ENCODE measurements around the gene KLHL29.

Gene KLHL29

GRCh38 chr2:23651187-23652080 is 266.5 kb downstream of the KLHL29 start:
- Histone ChIP-seq H3K36me3 (ENCODE audit: insufficient read depth, low read length) (no peaks in the 10 kb centered on the region), H3K27me3 (ENCODE audit: insufficient read depth, low read length, poor library complexity, severe bottlenecking) (no peaks in the 10 kb centered on the region), H3K9ac (ENCODE audit: low read depth, low read length, poor library complexity, severe bottlenecking) (no peak overlapping the region), H2AFZ (ENCODE audit: low read length) (no peak overlapping the region), H3K4me3 (ENCODE audit: low read length, poor library complexity, severe bottlenecking) (no peak overlapping the region), H4K20me1 (ENCODE audit: insufficient read depth, low read length, poor library complexity, severe bottlenecking) (no peaks in the 10 kb centered on the region), H3K4me2 (ENCODE audit: low read depth, low read length, poor library complexity, severe bottlenecking) (no peak overlapping the region), H3K9me2 (replicated peaks; ENCODE audit: low read depth, low read length) (no peaks in the 10 kb centered on the region), H3F3A (ENCODE audit: low read depth) (no peaks in the 10 kb centered on the region), H3K79me2 (ENCODE audit: insufficient read depth, low read length) (no peaks in the 10 kb centered on the region), H3K9me3 (ENCODE audit: insufficient read depth, low read depth, low read length) (no peaks in the 10 kb centered on the region), H3K4me1 (ENCODE audit: insufficient read depth, low read length, poor library complexity, severe bottlenecking) (peaks cover 10% of the 10 kb centered on the region)
- no peak for TF ChIP-seq EZH2phosphoT487 (IDR thresholded peaks at IDR 0.05; ENCODE audit: borderline replicate concordance)
- TF ChIP-seq CTCF (conservative IDR thresholded peaks at IDR 0.05; ENCODE audit: low read length), result no peak

- Histone ChIP-seq H3K9me2 (replicated peaks; ENCODE audit: low read depth, low read length) (no peaks in the 10 kb centered on the region), H3F3A (ENCODE audit: low read depth) (no peaks in the 10 kb centered on the region), H2AFZ (ENCODE audit: low read length) (no peak overlapping the region), H3K9ac (ENCODE audit: low read depth, low read length, poor library complexity, severe bottlenecking) (no peak overlapping the region), H3K9me3 (ENCODE audit: insufficient read depth, low read depth, low read length) (no peaks in the 10 kb centered on the region), H3K4me1 (ENCODE audit: insufficient read depth, low read length, poor library complexity, severe bottlenecking) (peaks cover 10% of the 10 kb centered on the region), H3K4me2 (ENCODE audit: low read depth, low read length, poor library complexity, severe bottlenecking) (no peak overlapping the region), H3K27me3 (ENCODE audit: insufficient read depth, low read length, poor library complexity, severe bottlenecking) (no peaks in the 10 kb centered on the region), H4K20me1 (ENCODE audit: insufficient read depth, low read length, poor library complexity, severe bottlenecking) (no peaks in the 10 kb centered on the region), H3K4me3 (ENCODE audit: low read length, poor library complexity, severe bottlenecking) (no peak overlapping the region), H3K79me2 (ENCODE audit: insufficient read depth, low read length) (no peaks in the 10 kb centered on the region), H3K36me3 (ENCODE audit: insufficient read depth, low read length) (no peaks in the 10 kb centered on the region)
- TF ChIP-seq EZH2phosphoT487 (IDR thresholded peaks at IDR 0.05; ENCODE audit: borderline replicate concordance), result no peak
- TF ChIP-seq CTCF (conservative IDR thresholded peaks at IDR 0.05; ENCODE audit: low read length), result no peak
Measured at GRCh38 chr2:23653326-23653725, 268.3 kb downstream of the KLHL29 start.

GRCh38 chr2:23654756-23655155 is 269.8 kb downstream of the KLHL29 start:
- TF ChIP-seq EZH2phosphoT487 (IDR thresholded peaks at IDR 0.05; ENCODE audit: borderline replicate concordance), result no peak
- no peak for TF ChIP-seq CTCF (conservative IDR thresholded peaks at IDR 0.05; ENCODE audit: low read length)
- H3K4me3 ChIP-seq (ENCODE audit: low read length, poor library complexity, severe bottlenecking), result no peak overlapping the region
- H3K4me1 ChIP-seq (ENCODE audit: insufficient read depth, low read length, poor library complexity, severe bottlenecking), result peaks cover 10% of the 10 kb centered on the region
- no peaks in the 10 kb centered on the region for H3K9me2 ChIP-seq (replicated peaks; ENCODE audit: low read depth, low read length)
- no peak overlapping the region for H3K4me2 ChIP-seq (ENCODE audit: low read depth, low read length, poor library complexity, severe bottlenecking)
- H4K20me1 ChIP-seq (ENCODE audit: insufficient read depth, low read length, poor library complexity, severe bottlenecking), result no peaks in the 10 kb centered on the region
- H3K79me2 ChIP-seq (ENCODE audit: insufficient read depth, low read length), result no peaks in the 10 kb centered on the region
- no peaks in the 10 kb centered on the region for H3K9me3 ChIP-seq (ENCODE audit: insufficient read depth, low read depth, low read length)
- no peak overlapping the region for H2AFZ ChIP-seq (ENCODE audit: low read length)
- H3K27me3 ChIP-seq (ENCODE audit: insufficient read depth, low read length, poor library complexity, severe bottlenecking), result no peaks in the 10 kb centered on the region
- H3F3A ChIP-seq (ENCODE audit: low read depth), result no peaks in the 10 kb centered on the region
- H3K36me3 ChIP-seq (ENCODE audit: insufficient read depth, low read length), result no peaks in the 10 kb centered on the region
- H3K9ac ChIP-seq (ENCODE audit: low read depth, low read length, poor library complexity, severe bottlenecking), result no peak overlapping the region

Data from Loucy (cell line).